GM12891 (cell line): ENCODE data around the gene SIM2.

Experiments
- DNase-seq: peaks from one replicate; pipeline ENCODE4 v3.0.0; 2011; ENCODE audit warnings: low spot score; ENCODE audit not compliant: insufficient read length
- FAIRE-seq: peaks from 2 replicates; lab custom pipeline; 2011; peaks lifted over from hg19 to GRCh38; lab: Jason Lieb, UNC
- PAX5 ChIP-seq: IDR thresholded peaks from 2 replicates; pipeline ENCODE4 v1.6.1; 2011; ENCODE audit warnings: low read length, moderate library complexity, mild to moderate bottlenecking; ENCODE audit not compliant: insufficient read depth, severe bottlenecking
- POLR2A ChIP-seq: IDR thresholded peaks from 2 replicates; pipeline ENCODE4 v1.6.1; 2011; ENCODE audit warnings: low read depth, low read length, control low read depth
- POLR2AphosphoS5 ChIP-seq: IDR thresholded peaks from 2 replicates; pipeline ENCODE4 v1.6.1; 2011; ENCODE audit warnings: low read depth, low read length, control low read depth
- POU2F2 ChIP-seq: IDR thresholded peaks from 2 replicates; pipeline ENCODE4 v1.6.1; 2011; ENCODE audit warnings: low read depth, mild to moderate bottlenecking, control low read depth, low read length, moderate library complexity
- SPI1 ChIP-seq: IDR thresholded peaks from 2 replicates; pipeline ENCODE4 v1.6.1; 2011; ENCODE audit warnings: low read depth, low read length, control low read depth
- TAF1 ChIP-seq: IDR thresholded peaks from 2 replicates; pipeline ENCODE4 v1.6.1; 2011; ENCODE audit warnings: low read depth, low read length, control low read depth

The SIM2 gene

DNA sequence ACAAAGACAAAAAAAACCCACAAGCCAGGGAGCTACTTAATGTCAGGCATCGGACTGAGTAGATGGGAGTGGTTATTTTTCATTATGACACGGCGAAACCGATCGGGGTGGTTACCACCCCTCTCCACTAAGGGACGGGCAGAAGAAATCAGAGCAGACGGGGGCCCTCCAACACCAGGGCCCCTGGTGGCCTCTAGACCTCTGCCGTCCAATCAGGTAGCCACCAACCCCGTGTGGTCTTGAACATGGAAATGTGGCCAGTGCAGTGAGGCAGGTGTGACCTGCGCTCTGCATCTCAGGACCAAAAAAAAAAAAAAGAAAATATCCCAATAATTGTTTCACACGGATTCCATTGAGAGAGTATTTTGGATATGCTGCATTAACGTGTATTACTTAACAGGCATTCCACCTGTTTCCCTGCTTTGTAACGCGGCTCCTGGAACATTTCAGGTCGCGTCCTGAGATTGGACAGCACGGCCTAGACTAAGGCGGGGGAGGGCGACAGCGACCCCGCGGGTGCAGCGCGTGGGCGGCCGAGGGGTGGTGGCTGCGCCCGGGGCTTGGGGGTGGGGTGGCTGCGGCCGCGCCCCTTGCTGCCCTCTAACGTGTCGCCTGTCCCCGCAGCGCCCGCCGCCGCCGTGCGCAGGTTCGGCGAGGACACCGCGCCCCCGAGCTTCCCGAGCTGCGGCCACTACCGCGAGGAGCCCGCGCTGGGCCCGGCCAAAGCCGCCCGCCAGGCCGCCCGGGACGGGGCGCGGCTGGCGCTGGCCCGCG is 48.3 kb downstream of the SIM2 start:
- DNase-seq = no peak
- FAIRE-seq = no peak

DNA sequence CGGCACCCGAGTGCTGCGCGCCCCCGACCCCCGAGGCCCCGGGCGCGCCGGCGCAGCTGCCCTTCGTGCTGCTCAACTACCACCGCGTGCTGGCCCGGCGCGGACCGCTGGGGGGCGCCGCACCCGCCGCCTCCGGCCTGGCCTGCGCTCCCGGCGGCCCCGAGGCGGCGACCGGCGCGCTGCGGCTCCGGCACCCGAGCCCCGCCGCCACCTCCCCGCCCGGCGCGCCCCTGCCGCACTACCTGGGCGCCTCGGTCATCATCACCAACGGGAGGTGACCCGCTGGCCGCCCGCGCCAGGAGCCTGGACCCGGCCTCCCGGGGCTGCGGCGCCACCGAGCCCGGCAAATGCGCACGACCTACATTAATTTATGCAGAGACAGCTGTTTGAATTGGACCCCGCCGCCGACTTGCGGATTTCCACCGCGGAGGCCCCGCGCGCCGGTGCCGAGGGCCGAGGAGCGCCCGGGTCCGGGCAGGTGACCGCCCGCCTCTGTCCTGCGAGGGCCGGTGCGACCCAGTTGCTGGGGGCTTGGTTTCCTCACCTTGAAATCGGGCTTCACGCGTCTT is 49.0 kb downstream of the SIM2 start:
- TF ChIP-seq PAX5 (no peak), TAF1 (no peak), POU2F2 (no peak), POLR2A (no peak), SPI1 (no peak), POLR2AphosphoS5 (no peak)
- FAIRE-seq (no peak), DNase-seq (peak; percentile 73)

More for the DNA sequence above, 48.3 kb downstream of the SIM2 start:
- TF ChIP-seq POLR2A (no peak), TAF1 (no peak), SPI1 (no peak), POLR2AphosphoS5 (no peak), PAX5 (no peak), POU2F2 (no peak)

DNA sequence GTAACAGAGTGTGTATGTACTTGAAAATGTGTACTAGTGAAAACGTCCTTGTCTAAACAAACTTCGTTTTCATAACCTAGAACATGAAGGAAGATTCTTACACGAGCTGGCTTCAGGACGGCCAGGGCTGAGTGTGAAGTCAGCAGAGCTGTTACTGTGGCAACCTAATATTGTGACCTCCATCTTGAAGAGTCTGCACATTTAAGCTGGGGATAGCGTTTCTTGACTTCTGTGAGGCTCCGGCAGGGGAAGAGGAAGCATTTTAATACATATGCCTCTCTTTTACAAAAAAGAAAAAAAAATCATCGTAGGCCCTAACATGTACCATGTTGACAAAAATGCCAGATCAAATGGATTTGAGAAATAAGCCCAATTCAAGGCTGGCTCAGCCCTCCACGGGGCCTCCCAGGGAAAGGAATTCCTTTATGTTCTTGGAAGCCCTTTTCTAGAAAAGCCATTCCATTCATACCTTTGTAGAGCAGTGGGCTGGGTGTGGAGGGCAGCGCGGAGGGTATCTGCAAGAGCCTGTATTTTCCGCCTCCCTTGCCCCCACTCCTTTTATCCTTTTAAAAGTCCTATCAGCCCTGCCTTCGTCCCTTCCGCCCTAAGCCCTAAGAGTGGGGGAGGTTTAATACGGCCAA is 51.1 kb downstream of the SIM2 start:
- FAIRE-seq = no peak
- no peak for DNase-seq
- no peak for TF ChIP-seq SPI1

DNA sequence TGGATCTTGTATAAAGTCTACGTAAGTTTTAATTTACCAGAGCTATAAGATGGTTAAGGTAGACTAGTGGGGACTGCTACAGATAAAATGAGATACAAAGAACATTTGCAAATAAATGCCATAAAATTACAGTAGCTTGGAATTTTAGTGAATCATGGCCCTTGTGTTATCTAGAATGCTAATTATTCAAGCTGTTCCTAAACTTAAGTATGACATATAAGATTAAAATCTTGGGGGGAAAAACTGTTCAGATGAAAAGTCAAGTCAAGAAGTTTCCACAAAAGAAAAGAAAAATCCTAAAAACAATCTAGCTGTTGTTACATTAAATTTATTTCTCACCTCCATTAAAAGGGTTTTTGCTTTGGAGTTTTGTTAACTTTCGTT is 51.7 kb downstream of the SIM2 start:
- DNase-seq (no peak), FAIRE-seq (no peak)
- TF ChIP-seq POLR2AphosphoS5 (no peak), TAF1 (no peak), PAX5 (no peak), POU2F2 (no peak), SPI1 (no peak), POLR2A (no peak)

DNA sequence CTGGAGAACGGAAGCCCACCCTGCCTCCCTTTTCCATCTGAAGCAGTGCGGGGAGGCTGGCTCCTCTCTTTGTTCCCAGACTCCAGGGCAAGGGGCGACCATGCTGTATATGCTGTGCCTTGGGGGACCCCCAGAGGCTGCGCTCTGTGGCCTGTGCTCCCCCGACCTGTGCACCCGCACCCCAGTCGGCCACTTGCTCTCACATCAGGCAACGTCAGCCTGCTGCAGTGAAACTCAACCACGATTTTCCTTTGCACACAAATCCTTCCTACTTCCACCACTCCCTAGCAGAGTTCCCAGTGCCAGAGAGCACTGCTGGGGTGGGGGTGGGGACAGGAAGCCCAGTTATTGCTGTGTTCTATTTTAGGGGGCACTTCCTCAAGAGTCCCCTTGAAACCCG is 52.5 kb downstream of the SIM2 start:
- DNase-seq (no peak), FAIRE-seq (no peak)
- TF ChIP-seq TAF1 = no peak
- TF ChIP-seq PAX5 = no peak
- TF ChIP-seq SPI1 = no peak
- TF ChIP-seq POLR2A = no peak
- TF ChIP-seq POLR2AphosphoS5 = no peak
- no peak for TF ChIP-seq POU2F2

DNA sequence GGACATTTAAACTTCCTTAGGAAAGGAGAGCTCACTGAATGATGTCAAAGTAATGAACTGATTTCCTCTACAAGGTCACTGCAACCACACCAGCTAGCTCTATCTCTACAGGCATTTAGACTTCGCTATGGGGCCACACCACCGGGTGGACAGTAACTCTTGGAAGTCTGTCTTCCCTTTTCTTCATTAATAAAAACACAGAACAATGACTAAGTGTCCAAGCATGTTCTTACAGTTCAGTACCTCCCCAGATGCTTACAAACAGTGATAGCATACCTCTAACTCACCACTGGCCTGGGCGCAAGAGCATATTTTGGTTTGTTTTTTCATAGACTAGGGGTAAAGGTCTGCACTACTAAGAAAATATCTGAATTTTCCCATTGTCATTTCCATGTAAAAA is 54.6 kb downstream of the SIM2 start:
- DNase-seq = no peak
- FAIRE-seq = no peak
- TF ChIP-seq POLR2AphosphoS5 = no peak
- no peak for TF ChIP-seq POLR2A
- TF ChIP-seq TAF1 = no peak
- TF ChIP-seq SPI1 = no peak
- no peak for TF ChIP-seq PAX5
- no peak for TF ChIP-seq POU2F2

DNA sequence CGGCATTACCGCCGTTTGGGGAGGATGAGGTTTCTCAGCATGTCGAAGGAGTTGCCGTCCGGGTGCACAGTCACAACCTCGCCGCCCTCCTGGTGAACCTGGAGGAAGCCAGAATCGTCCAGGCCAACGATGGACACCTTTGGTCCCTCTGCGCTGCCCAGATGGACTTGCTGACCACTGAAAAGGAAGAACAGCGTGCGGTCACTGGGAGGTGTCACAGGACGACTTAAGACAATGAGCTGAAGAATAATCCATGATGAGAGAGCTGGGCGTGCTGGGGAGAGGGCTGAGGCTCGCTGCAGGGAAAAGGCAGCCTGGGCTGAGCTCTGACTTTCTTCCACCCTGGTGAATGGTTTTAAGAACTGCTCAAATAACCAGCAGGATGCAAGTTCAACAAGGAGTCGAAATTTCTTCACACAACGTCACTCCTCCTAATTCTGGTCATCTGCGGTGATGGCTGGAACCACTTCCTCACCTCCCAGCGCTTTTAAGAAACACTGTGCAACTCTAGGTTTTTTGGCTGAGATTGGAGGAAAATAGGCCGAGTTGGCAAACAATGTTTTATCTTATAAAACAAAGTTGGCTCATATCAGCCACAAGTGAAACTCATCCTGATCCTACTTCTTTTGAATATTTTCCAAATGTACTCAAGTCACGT is 55.5 kb downstream of the SIM2 start:
- FAIRE-seq = no peak
- no peak for DNase-seq
- no peak for TF ChIP-seq POLR2A
- TF ChIP-seq TAF1 = no peak
- no peak for TF ChIP-seq POLR2AphosphoS5
- no peak for TF ChIP-seq POU2F2
- TF ChIP-seq SPI1 = no peak
- no peak for TF ChIP-seq PAX5

DNA sequence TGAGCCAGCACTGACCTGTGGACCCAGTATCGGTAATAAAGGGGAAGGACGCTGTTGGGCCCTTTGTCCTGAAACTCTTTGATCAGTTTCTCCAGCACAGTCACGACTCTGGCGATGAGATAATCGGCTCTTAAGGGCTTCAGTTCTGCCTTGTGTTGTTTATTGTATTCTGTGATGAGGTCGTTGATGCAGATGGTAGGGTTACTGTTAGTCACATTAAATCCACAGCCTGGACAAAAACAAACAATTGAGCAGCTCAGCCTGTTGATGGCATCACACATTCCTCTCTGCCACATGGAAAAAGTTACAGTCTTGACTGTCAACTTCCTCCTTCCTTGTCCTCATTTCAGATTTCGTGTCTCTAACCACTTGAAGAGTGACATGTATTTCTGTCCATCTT is 57.6 kb downstream of the SIM2 start:
- TF ChIP-seq POU2F2 (no peak), PAX5 (no peak), SPI1 (no peak), TAF1 (no peak), POLR2AphosphoS5 (no peak), POLR2A (no peak)
- DNase-seq (no peak), FAIRE-seq (no peak)

DNA sequence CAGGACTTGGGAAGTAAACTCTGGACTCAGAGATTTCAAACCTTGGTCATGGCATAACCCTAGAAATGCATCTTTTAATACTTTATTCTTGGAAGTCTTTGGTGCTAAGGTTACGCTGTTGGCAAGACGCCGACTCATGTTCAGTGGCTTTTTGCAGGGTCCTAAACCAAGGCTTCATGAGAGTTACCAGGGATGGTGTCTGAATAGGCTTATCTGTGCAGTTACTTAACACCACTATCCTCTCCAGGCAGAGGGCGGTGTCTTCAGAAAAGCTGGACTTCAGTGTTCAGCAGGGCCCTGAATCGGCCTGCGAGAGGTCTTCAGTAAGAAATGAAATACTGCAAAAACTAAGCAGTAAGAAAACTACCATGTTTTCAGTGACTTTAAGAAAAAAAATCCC is 58.3 kb downstream of the SIM2 start:
- FAIRE-seq = no peak
- no peak for DNase-seq
- TF ChIP-seq PAX5 = no peak
- TF ChIP-seq POLR2AphosphoS5 = no peak
- TF ChIP-seq TAF1 = no peak
- no peak for TF ChIP-seq SPI1
- TF ChIP-seq POLR2A = no peak
- no peak for TF ChIP-seq POU2F2
